SK-N-SH (cell line): ENCODE measurements around the gene SMIM44.

Source experiments
- CTCF ChIP-seq: fragments of 200-600 bp; sonication (generic); IDR thresholded peaks from 2 replicates; pipeline ENCODE4 v1.6.1; 2017; ENCODE audit warnings: antibody characterized with exemption, mild to moderate bottlenecking, moderate library complexity
- EZH2phosphoT487 ChIP-seq: fragments of 200-600 bp; sonication (generic); IDR thresholded peaks from 2 replicates; pipeline ENCODE4 v1.6.1; 2017; ENCODE audit warnings: low read depth, mixed run types, mild to moderate bottlenecking, antibody characterized with exemption, moderate library complexity, borderline replicate concordance
- MAX ChIP-seq: IDR thresholded peaks from 2 replicates; pipeline ENCODE4 v1.4.0; 2012; ENCODE audit warnings: low read depth
- MEF2A ChIP-seq: IDR thresholded peaks from 2 replicates; pipeline ENCODE4 v1.4.0; 2012; ENCODE audit warnings: low read depth, borderline replicate concordance
- NFIC ChIP-seq: IDR thresholded peaks from 2 replicates; pipeline ENCODE4 v1.4.0; 2012; ENCODE audit warnings: borderline replicate concordance
- POLR2AphosphoS5 ChIP-seq: IDR thresholded peaks from 2 replicates; pipeline ENCODE4 v1.6.1; 2012; ENCODE audit warnings: low read depth, low read length
- RAD21 ChIP-seq: IDR thresholded peaks from 2 replicates; pipeline ENCODE4 v1.6.1; 2012; ENCODE audit warnings: mild to moderate bottlenecking, low read length
- RCOR1 ChIP-seq: fragments of 150-350 bp; IDR thresholded peaks from 2 replicates; pipeline ENCODE4 v1.6.1; 2017; ENCODE audit warnings: antibody characterized with exemption, low read length
- SIN3A ChIP-seq: IDR thresholded peaks from 2 replicates; pipeline ENCODE4 v1.6.1; 2012; ENCODE audit warnings: low read depth, mild to moderate bottlenecking, low read length, moderate library complexity, borderline replicate concordance
- TAF1 ChIP-seq: IDR thresholded peaks from 2 replicates; pipeline ENCODE4 v1.6.1; 2012; ENCODE audit warnings: low read depth, mild to moderate bottlenecking, low read length, moderate library complexity, borderline replicate concordance
- YY1 ChIP-seq: IDR thresholded peaks from 2 replicates; pipeline ENCODE4 v1.4.0; 2012; ENCODE audit warnings: low read depth, mild to moderate bottlenecking
- TF ChIP-seq, protein P1 (sequence below): IDR thresholded peaks from 2 replicates; pipeline ENCODE4 v1.6.1; 2012; ENCODE audit warnings: mild to moderate bottlenecking, low read depth, low read length, moderate library complexity
- TF ChIP-seq, protein P2 (sequence below): fragments of 150-350 bp; IDR thresholded peaks from 2 replicates; pipeline ENCODE4 v1.6.1; 2017; ENCODE audit warnings: antibody characterized with exemption, low read length, low read depth, borderline replicate concordance

DNA sequence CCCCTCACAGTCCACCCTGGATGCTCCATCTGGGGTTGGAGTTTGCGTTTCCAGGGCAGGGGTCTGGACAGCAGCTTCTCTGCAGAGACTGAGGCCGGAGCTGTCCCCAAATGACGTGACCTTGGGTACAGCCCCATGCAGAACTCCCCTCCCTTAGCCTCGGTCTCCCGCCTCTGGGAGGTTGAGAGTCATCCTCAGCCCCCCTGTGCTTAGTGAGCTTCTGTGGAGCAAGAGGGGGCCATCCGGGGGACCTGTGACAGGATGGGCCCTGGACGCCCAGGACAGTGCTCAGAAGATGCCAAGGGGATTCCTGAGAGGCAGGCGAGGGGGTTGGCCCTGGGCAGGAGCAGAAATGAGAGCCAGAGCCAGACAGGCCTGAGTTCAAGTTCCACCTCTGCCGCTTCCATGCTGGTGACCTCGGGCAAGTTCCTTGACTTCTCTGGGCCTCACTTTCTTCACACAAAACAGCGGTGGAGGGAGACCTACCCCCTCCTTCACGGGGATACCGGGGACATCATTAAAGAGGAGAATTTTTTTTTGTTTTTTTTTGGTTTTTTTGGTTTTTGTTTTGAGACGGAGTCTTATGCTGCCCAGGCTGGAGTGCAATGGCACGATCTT, 23.2 kb downstream of the SMIM44 start:
- TF ChIP-seq TAF1 (no peak), POLR2AphosphoS5 (no peak), RAD21 (no peak), SIN3A (no peak), CTCF (no peak), YY1 (no peak), MAX (no peak), EZH2phosphoT487 (no peak), NFIC (no peak), MEF2A (no peak), RCOR1 (no peak)
- TF ChIP-seq, protein P1, sequence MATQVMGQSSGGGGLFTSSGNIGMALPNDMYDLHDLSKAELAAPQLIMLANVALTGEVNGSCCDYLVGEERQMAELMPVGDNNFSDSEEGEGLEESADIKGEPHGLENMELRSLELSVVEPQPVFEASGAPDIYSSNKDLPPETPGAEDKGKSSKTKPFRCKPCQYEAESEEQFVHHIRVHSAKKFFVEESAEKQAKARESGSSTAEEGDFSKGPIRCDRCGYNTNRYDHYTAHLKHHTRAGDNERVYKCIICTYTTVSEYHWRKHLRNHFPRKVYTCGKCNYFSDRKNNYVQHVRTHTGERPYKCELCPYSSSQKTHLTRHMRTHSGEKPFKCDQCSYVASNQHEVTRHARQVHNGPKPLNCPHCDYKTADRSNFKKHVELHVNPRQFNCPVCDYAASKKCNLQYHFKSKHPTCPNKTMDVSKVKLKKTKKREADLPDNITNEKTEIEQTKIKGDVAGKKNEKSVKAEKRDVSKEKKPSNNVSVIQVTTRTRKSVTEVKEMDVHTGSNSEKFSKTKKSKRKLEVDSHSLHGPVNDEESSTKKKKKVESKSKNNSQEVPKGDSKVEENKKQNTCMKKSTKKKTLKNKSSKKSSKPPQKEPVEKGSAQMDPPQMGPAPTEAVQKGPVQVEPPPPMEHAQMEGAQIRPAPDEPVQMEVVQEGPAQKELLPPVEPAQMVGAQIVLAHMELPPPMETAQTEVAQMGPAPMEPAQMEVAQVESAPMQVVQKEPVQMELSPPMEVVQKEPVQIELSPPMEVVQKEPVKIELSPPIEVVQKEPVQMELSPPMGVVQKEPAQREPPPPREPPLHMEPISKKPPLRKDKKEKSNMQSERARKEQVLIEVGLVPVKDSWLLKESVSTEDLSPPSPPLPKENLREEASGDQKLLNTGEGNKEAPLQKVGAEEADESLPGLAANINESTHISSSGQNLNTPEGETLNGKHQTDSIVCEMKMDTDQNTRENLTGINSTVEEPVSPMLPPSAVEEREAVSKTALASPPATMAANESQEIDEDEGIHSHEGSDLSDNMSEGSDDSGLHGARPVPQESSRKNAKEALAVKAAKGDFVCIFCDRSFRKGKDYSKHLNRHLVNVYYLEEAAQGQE: no peak
- TF ChIP-seq, protein P2, sequence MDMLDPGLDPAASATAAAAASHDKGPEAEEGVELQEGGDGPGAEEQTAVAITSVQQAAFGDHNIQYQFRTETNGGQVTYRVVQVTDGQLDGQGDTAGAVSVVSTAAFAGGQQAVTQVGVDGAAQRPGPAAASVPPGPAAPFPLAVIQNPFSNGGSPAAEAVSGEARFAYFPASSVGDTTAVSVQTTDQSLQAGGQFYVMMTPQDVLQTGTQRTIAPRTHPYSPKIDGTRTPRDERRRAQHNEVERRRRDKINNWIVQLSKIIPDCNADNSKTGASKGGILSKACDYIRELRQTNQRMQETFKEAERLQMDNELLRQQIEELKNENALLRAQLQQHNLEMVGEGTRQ: no peak
